T-helper 2 cell (primary cell): ENCODE measurements around the gene FLNC.

Experiments used
- DNase-seq, 5 experiments: peaks; one replicate each; pipeline versions ENCODE4 v3.0.0 to v3.0.0-alpha.2; 2012 to 2022

Gene FLNC

DNA sequence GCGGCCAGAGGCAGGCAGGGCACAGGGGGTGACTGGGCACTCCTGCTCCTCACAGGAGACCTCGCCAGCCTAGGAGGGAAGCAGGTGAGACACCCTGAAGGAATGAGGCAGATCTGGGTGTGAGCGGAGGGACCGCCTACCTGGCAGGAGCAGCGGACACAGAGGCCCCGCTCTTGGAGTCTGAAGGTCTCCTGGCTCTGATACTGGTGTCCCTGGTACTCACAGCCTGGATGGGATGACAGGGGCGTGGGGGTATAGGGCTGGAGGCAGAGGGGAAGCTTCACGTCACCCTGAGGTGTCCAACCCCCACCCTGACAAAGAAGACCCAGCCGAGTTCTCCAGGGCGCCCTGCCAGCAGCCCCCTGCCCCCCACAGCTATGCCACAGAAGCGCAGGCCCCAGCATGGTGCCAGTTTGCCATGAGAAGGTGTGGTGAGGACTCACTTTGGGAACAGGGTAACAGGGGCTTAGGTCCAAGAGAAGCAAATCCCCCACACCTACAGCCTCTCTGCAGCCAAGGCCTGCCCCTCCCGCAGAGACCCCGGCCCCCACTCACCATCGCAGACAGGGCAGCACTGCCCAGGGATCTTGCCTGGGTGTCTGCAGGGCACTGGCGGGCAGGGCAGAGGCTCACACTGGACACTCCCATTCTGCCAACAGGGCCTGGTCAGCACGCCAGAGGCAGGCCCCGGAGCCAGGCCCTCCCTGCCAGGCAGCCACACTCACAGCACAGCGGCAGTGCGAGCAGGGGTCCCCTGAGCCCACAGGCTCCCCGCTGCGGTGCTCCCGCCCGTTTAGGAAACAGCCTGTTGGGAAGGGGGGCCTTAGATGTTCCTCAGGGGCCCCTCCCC lies 63.3 kb downstream of the FLNC start:
- DNase-seq: no peak

GRCh38 chr7:128894101-128894440 lies 63.9 kb downstream of the FLNC start:
- no peak for DNase-seq

DNA sequence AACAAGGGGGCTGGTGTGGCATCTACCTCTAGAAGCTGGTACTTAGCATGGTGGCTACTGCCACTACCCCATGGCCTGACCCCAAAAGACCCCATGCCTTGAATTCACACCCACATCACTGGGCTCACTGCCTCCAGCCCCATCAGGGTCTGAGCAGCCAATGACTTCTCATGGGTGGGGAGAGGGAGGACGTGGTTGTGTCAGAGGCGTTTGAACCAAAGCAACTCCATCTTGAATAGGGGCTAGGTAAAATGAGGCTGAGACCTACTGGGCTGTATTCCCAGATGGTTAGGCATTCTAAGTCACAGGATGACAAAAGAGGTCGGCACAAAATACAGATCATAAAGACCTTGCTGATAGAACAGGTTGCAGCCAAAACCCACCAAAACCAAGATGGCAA lies 65.1 kb downstream of the FLNC start:
- no peak for DNase-seq

DNA sequence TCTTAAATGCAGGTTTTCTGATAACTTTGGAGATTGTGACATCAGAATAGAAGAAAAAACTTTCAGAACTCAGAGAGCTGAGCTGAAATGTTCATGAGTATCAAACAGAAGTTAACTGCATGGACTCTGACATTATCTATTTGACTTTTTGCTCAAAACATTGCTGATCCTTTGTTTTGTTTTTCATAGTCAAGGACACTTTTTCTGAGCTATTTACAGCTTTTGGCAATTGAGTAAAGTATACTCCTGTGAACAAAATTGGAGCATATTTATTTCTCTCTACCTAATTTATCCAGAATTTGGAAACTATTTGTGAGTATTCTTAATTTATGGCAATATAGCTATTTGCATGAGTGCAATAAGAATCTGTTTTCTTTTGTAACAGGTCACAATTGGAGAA lies 69.2 kb downstream of the FLNC start:
- DNase-seq: no peak

- DNase-seq: no peak
Observed at GRCh38 chr7:128900237-128900636, 70.0 kb downstream of the FLNC start.

DNA sequence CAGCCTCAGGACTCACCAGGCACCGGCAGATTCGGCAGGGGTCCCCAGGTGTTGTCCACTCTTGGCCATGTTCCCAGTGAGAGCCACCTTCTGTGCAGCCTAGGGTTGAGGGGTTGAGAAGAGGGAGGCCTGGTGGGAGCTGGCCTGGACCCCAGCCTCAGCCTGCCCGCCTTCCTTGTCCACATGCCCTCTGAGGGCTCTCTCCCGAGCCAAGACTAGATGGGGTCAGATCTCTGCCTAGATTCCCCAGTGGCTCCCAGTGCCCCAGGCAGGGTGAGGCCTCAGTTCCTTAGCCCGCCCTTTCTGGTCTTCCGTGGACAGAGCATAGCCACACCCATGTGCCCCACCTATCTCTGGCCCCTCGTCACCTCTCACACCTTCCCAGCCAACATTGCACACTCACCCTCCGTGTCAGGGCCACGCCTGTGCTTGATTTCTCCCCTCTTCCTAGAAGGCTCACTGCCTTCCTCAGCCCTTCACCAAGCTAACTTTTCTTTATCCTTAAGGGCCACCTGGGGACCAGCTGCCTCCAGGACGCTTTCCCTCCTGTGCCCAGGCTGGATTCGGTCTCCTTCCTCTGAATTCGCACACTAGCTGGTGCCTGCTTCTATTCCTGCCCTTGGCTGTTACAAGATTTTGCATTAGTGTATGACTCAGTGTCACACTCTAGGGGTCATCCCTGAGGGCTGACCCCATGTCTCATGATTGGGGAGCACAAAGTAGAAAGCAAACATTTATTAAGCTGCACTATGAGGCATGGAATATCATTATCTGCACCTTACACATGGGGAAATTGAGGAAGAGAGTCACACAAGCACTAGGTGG lies 72.8 kb downstream of the FLNC start:
- no peak for DNase-seq

DNA sequence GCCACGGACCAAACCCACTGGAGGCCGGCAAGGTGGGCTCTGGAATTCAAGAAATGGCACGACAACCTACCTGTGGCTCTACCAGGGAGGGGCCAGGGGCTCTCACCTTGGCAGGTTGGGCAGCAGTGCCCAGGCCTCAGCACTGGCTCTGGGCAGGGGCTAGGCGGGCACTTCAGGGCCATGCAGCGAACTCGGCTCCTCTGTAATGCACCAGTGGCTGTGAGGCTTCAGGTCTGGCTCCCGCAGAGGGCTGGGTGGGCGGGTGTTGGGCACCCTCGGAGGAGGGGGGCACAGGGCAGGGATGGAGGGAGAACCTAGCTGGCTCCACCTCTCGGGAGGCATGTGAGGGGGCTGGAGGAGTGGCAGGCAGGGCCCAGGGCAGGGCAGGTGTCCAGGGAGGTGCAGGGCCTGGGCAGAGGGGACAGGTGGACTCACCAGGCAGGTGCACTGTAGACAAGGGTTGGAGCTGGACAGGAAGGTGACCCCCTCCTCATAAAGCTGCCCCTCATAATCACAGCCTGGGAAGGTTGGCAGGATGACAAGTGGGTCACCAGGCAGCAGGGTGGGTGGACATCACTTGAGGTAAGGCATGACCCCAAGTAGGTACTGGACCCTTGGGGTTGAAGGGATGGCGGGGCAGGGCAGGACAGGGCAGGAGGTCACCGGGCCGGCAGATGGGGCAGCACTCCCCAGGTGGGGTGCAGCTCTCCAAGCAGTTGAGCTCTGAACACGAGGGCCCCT lies 73.6 kb downstream of the FLNC start:
- DNase-seq: no peak

DNA sequence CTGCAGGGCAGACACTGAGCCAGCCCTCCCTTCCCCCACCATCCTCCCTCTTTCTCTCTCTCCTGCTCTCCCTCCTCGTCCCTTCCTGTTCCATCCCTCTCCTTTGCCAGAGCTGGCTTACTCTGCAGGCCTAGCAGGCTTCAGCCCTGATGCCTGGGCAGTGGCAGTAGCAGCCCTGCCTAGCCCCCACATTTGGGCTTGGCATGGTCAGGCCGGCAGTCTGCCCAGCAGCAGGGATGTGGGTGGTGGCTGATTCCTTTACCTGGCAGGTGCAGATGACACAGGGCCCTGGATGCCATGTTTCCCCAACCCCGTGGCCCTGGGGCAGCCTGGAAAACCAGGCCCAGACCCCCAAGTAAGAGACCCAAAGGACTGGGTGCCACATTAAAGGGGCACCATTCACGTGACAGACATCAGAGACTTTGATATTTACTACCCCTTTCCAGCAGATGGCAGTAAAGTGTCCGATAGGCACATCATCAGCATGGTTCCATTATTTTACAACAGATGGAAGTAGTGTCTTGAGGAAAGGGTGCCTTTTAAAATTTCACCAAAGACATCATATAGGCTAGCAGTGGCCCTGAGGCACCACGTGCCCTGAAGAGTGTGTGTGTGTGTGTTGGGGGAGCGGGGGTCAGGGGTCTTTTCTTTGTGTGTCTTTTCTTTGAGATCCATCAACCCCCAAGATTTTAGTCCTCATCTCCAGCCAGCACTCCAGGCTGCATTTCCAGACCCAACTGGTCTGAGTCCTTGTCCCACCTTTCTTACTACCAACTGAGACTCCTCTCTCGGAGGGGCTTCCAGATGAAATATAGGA lies 74.4 kb downstream of the FLNC start:
- peak in 2 of 5 experiments; percentile 23 to 58 for DNase-seq

GRCh38 chr7:128906001-128906765 lies 76.0 kb downstream of the FLNC start:
- no peak for DNase-seq

GRCh38 chr7:128906766-128907559 lies 76.8 kb downstream of the FLNC start:
- DNase-seq: no peak
